Suprapubic skin (tissue), 4 donors: ENCODE data around the gene ABCA8. TPM values are rescaled to one million over a fixed set of nuclear protein-coding genes. Genes with fewer than 3 reads are reported as not detected.
"Not testable (repeated sequence)": the region's sequence is repeated elsewhere in the genome, so short reads cannot be mapped to it uniquely, and the experiment has no call there.

Source experiments
- DNase-seq, 2 donors: peaks; one replicate each; pipeline ENCODE4 v3.0.0-alpha.2; 2019; ENCODE audit warnings: low spot score in 2 of 2
- H3K27ac ChIP-seq: fragments of 200-600 bp; sonication (generic); one replicate; pipeline ENCODE4 v1.5.1; 2019
- H3K27me3 ChIP-seq: fragments of 200-600 bp; sonication (generic); one replicate; pipeline ENCODE4 v1.5.1; 2019
- H3K36me3 ChIP-seq: fragments of 200-600 bp; sonication (generic); one replicate; pipeline ENCODE4 v1.5.1; 2019
- H3K4me1 ChIP-seq: fragments of 200-600 bp; sonication (generic); one replicate; pipeline ENCODE4 v1.5.1; 2019
- H3K4me3 ChIP-seq: fragments of 200-600 bp; sonication (generic); one replicate; pipeline ENCODE4 v1.5.1; 2019; ENCODE audit warnings: mild to moderate bottlenecking
- H3K9me3 ChIP-seq: fragments of 200-600 bp; sonication (generic); one replicate; pipeline ENCODE4 v1.5.1; 2019
- CTCF ChIP-seq, 2 donors: fragments of 200-600 bp in 1 of 2; fragments of 450-650 bp in 1 of 2; sonication (generic) in 1 of 2; IDR thresholded peaks; one replicate each; pipeline ENCODE4 v1.5.1; 2016 to 2019; ENCODE audit warnings: antibody characterized with exemption in 2 of 2, mild to moderate bottlenecking in 1 of 2, moderate library complexity in 1 of 2
- EP300 ChIP-seq: sonication (generic); formaldehyde crosslinking; IDR thresholded peaks from one replicate; pipeline ENCODE4 v1.6.1; 2017; ENCODE audit warnings: antibody characterized with exemption
- POLR2A ChIP-seq, 2 donors: fragments of 450-650 bp; IDR thresholded peaks; one replicate each; pipeline ENCODE4 v1.6.1; 2017; ENCODE audit warnings: antibody characterized with exemption in 2 of 2, mild to moderate bottlenecking in 2 of 2, moderate library complexity in 2 of 2
- POLR2AphosphoS5 ChIP-seq, 3 donors: sonication (generic); formaldehyde crosslinking; IDR thresholded peaks; one replicate each; pipeline ENCODE4 v1.6.1; 2017; ENCODE audit warnings: antibody characterized with exemption in 3 of 3
- WGBS: methylation state at CpG from one replicate; pipeline ENCODE4 v1.1.5; 2018; 5-methylcytosine and 5-hydroxymethylcytosine counted together
- total RNA-seq, 4 donors: library from RNA; depleted of rRNA; stranded (reverse); fragments of >200 nt; gene quantifications; one replicate each; pipeline ENCODE4 v1.1.0, GENCODE V29; 2016

ABCA8 gene
- total RNA-seq, 4 donors from 2014 or later: 5.5 to 16.7 (median 8.4) TPM

- Histone ChIP-seq H3K4me3 (no peak overlapping the region), H3K9me3 (no peaks in the 10 kb centered on the region), H3K27me3 (no peaks in the 10 kb centered on the region), H3K27ac (no peak overlapping the region), H3K4me1 (no peaks in the 10 kb centered on the region), H3K36me3 (no peaks in the 10 kb centered on the region)
- DNase-seq: no peak
- TF ChIP-seq POLR2AphosphoS5 (IDR thresholded peaks at IDR 0.05) (no peak), EP300 (no peak), CTCF (IDR thresholded peaks at IDR 0.05) (no peak), POLR2A (IDR thresholded peaks at IDR 0.05) (no peak)
- WGBS: 79% methylated on average over 6 of the region's 6 CpGs
Measured at GRCh38 chr17:68944435-68945035, 10.7 kb downstream of the ABCA8 start.

- H3K9me3 ChIP-seq, H3K36me3 ChIP-seq, DNase-seq, H3K27me3 ChIP-seq, H3K4me3 ChIP-seq, H3K27ac ChIP-seq, H3K4me1 ChIP-seq: not testable (repeated sequence)
- 95% methylated on average over 2 of the region's 2 CpGs for WGBS
Measured at GRCh38 chr17:68943812-68944182, 11.4 kb downstream of the ABCA8 start.

GRCh38 chr17:68943123-68943811 is 11.9 kb downstream of the ABCA8 start:
- Histone ChIP-seq H3K27me3 (no peaks in the 10 kb centered on the region), H3K27ac (no peak overlapping the region), H3K4me3 (no peak overlapping the region), H3K36me3 (no peaks in the 10 kb centered on the region), H3K4me1 (no peaks in the 10 kb centered on the region), H3K9me3 (no peaks in the 10 kb centered on the region)
- WGBS: 85% methylated on average over 4 of the region's 4 CpGs
- no peak for DNase-seq
- TF ChIP-seq EP300 (no peak), POLR2AphosphoS5 (IDR thresholded peaks at IDR 0.05) (no peak), POLR2A (IDR thresholded peaks at IDR 0.05) (no peak), CTCF (IDR thresholded peaks at IDR 0.05) (no peak)

- Histone ChIP-seq H3K27ac (no peak overlapping the region), H3K27me3 (no peaks in the 10 kb centered on the region), H3K36me3 (no peaks in the 10 kb centered on the region), H3K4me3 (no peak overlapping the region), H3K4me1 (no peaks in the 10 kb centered on the region), H3K9me3 (no peaks in the 10 kb centered on the region)
- TF ChIP-seq EP300: no peak
- no peak for TF ChIP-seq CTCF (IDR thresholded peaks at IDR 0.05)
- no peak for TF ChIP-seq POLR2A (IDR thresholded peaks at IDR 0.05)
- no peak for TF ChIP-seq POLR2AphosphoS5 (IDR thresholded peaks at IDR 0.05)
- WGBS: 71% methylated on average over 3 of the region's 3 CpGs
- DNase-seq: no peak
Measured at GRCh38 chr17:68942389-68942788, 12.8 kb downstream of the ABCA8 start.

GRCh38 chr17:68941761-68942160 is 13.4 kb downstream of the ABCA8 start:
- H3K27me3 ChIP-seq: no peaks in the 10 kb centered on the region
- no peaks in the 10 kb centered on the region for H3K9me3 ChIP-seq
- DNase-seq: no peak
- H3K36me3 ChIP-seq: no peaks in the 10 kb centered on the region
- H3K4me3 ChIP-seq: no peak overlapping the region
- H3K27ac ChIP-seq: no peak overlapping the region
- WGBS: 81% methylated on average over 6 of the region's 6 CpGs
- TF ChIP-seq POLR2AphosphoS5 (IDR thresholded peaks at IDR 0.05): no peak
- no peak for TF ChIP-seq EP300
- TF ChIP-seq CTCF (IDR thresholded peaks at IDR 0.05): no peak
- no peak for TF ChIP-seq POLR2A (IDR thresholded peaks at IDR 0.05)
- no peaks in the 10 kb centered on the region for H3K4me1 ChIP-seq
